ENCODE data around the gene POC1A.

- TF ChIP-seq CTCF (IDR thresholded peaks at IDR 0.05) = no peak
- no peak for TF ChIP-seq POLR2A (IDR thresholded peaks at IDR 0.05)
Measured at GRCh38 chr3:52167240-52167639, 13.0 kb upstream of the POC1A start.

All from uterus (tissue), 2 donors.